Cardiac muscle cell (in vitro differentiated cells and primary cell): ENCODE results near the gene CFHR3. TPM values are rescaled to one million over a fixed set of nuclear protein-coding genes. Genes with fewer than 3 reads are reported as not detected.
"Not testable (repeated sequence)": the region's sequence is repeated elsewhere in the genome, so short reads cannot be mapped to it uniquely, and the experiment has no call there.

ENCODE experiments used
- DNase-seq, 2 donors: peaks; one replicate each; pipeline versions ENCODE4 v3.0.0 to v3.0.0-alpha.2; 2010 to 2017; ENCODE audit warnings: low read depth in 1 of 2, low spot score in 1 of 2
- H3K27ac ChIP-seq: fragments of 200-600 bp; sonication (generic); 2 replicates; pipeline ENCODE4 v1.5.1; 2016
- H3K27me3 ChIP-seq: fragments of 200-600 bp; sonication (generic); 2 replicates; pipeline ENCODE4 v1.6.0; 2016; ENCODE audit warnings: control low read depth
- H3K36me3 ChIP-seq: fragments of 200-600 bp; sonication (generic); 2 replicates; pipeline ENCODE4 v1.5.1; 2016; ENCODE audit warnings: control low read depth
- H3K4me1 ChIP-seq: fragments of 200-600 bp; sonication (generic); 2 replicates; pipeline ENCODE4 v1.8.1; 2017; ENCODE audit warnings: low read depth, mild to moderate bottlenecking, mixed run types
- H3K4me3 ChIP-seq: fragments of 200-600 bp; sonication (generic); 2 replicates; pipeline ENCODE4 v1.5.1; 2016; ENCODE audit warnings: mild to moderate bottlenecking
- H3K9me3 ChIP-seq: fragments of 200-600 bp; sonication (generic); 2 replicates; pipeline ENCODE4 v1.5.1; 2017; ENCODE audit warnings: low read depth, mild to moderate bottlenecking, control low read depth
- CTCF ChIP-seq: IDR thresholded peaks from 2 replicates; pipeline ENCODE4 v1.5.1; 2012; ENCODE audit warnings: low read depth, mild to moderate bottlenecking, low read length
- polyA plus RNA-seq: library from polyadenylated mRNA; unstranded; fragments of >200 nt; fragmentation: Nextera tagmentation; extraction: Ambion mirVana; gene quantifications from 2 replicates; pipeline ENCODE4 v1.2.1, GENCODE V29; 2016
- total RNA-seq: library from RNA; depleted of rRNA; stranded (reverse); fragments of >200 nt; gene quantifications from 2 replicates; pipeline ENCODE4 v1.2.3, GENCODE V29; 2016

The CFHR3 gene
- total and polyA plus RNA-seq, 2 experiments from 2014 or later: 0.39 TPM; not detected in 1

GRCh38 chr1:196777603-196778002 lies 3.0 kb downstream of the CFHR3 start:
- TF ChIP-seq CTCF: no peak

GRCh38 chr1:196779093-196779492 lies 4.5 kb downstream of the CFHR3 start:
- Histone ChIP-seq H3K27ac (no peak overlapping the region), H3K4me1 (no peaks in the 10 kb centered on the region), H3K36me3 (no peaks in the 10 kb centered on the region), H3K9me3 (no peaks in the 10 kb centered on the region), H3K27me3 (no peaks in the 10 kb centered on the region), H3K4me3 (no peak overlapping the region)
- DNase-seq: no peak
- no peak for TF ChIP-seq CTCF

More at GRCh38 chr1:196777603-196778002, 3.0 kb downstream of the CFHR3 start:
- Histone ChIP-seq H3K27me3 (no peaks in the 10 kb centered on the region), H3K9me3 (no peaks in the 10 kb centered on the region), H3K4me1 (no peaks in the 10 kb centered on the region), H3K27ac (no peak overlapping the region), H3K4me3 (no peak overlapping the region), H3K36me3 (no peaks in the 10 kb centered on the region)
- DNase-seq: no peak

- H3K9me3 ChIP-seq, H3K4me3 ChIP-seq, H3K27me3 ChIP-seq, DNase-seq, H3K4me1 ChIP-seq, H3K27ac ChIP-seq, H3K36me3 ChIP-seq: not testable (repeated sequence)
Observed at GRCh38 chr1:196791252-196791651, 16.6 kb downstream of the CFHR3 start.

- DNase-seq, H3K9me3 ChIP-seq: not testable (repeated sequence)
Observed at GRCh38 chr1:196794103-196794502, 19.5 kb downstream of the CFHR3 start.

GRCh38 chr1:196797891-196798290 lies 23.3 kb downstream of the CFHR3 start:
- no peaks in the 10 kb centered on the region for H3K4me1 ChIP-seq
- no peaks in the 10 kb centered on the region for H3K27me3 ChIP-seq

More at GRCh38 chr1:196794103-196794502, 19.5 kb downstream of the CFHR3 start:
- not testable (repeated sequence) for H3K36me3 ChIP-seq, H3K4me3 ChIP-seq, H3K27ac ChIP-seq, H3K4me1 ChIP-seq, H3K27me3 ChIP-seq

GRCh38 chr1:196801920-196802319 lies 27.3 kb downstream of the CFHR3 start:
- H3K27me3 ChIP-seq, H3K36me3 ChIP-seq, H3K9me3 ChIP-seq, H3K4me3 ChIP-seq, DNase-seq, H3K27ac ChIP-seq, H3K4me1 ChIP-seq: not testable (repeated sequence)

More at GRCh38 chr1:196797891-196798290, 23.3 kb downstream of the CFHR3 start:
- TF ChIP-seq CTCF: no peak
- H3K9me3 ChIP-seq: no peaks in the 10 kb centered on the region
- no peaks in the 10 kb centered on the region for H3K36me3 ChIP-seq
- no peak for DNase-seq
- no peak overlapping the region for H3K4me3 ChIP-seq
- H3K27ac ChIP-seq: no peak overlapping the region

- TF ChIP-seq CTCF: no peak
- Histone ChIP-seq H3K9me3 (no peaks in the 10 kb centered on the region), H3K36me3 (no peaks in the 10 kb centered on the region), H3K27me3 (no peaks in the 10 kb centered on the region), H3K4me1 (no peaks in the 10 kb centered on the region), H3K4me3 (no peak overlapping the region), H3K27ac (no peak overlapping the region)
- no peak for DNase-seq
Observed at GRCh38 chr1:196808529-196809235, 34.0 kb downstream of the CFHR3 start.

- H3K27ac ChIP-seq, DNase-seq, H3K9me3 ChIP-seq, H3K27me3 ChIP-seq, H3K36me3 ChIP-seq, H3K4me3 ChIP-seq, H3K4me1 ChIP-seq: not testable (repeated sequence)
Observed at GRCh38 chr1:196817442-196817841, 42.8 kb downstream of the CFHR3 start.

- not testable (repeated sequence) for DNase-seq, H3K36me3 ChIP-seq, H3K4me1 ChIP-seq, H3K4me3 ChIP-seq, H3K27me3 ChIP-seq, H3K27ac ChIP-seq, H3K9me3 ChIP-seq
Observed at GRCh38 chr1:196819531-196819930, 44.9 kb downstream of the CFHR3 start, which contains the start of gene CFHR1. CFHR1 (plus strand) TSS chr1:196819731; CDS start chr1:196819845, 114 bp downstream.
